Esophagus muscularis mucosa (tissue), 4 donors: Measurements from ENCODE around the gene IMPG2. TPM values are rescaled to one million over a fixed set of nuclear protein-coding genes. Genes with fewer than 3 reads are reported as not detected.

Source experiments
- total RNA-seq, 4 donors: library from RNA; depleted of rRNA; stranded (reverse); fragments of >200 nt; gene quantifications; one replicate each; pipeline versions ENCODE4 v1.1.0 to v1.2.1, GENCODE V29; 2016

IMPG2 gene
- total RNA-seq, 4 donors from 2014 or later, result 0.78 to 0.83 (median 0.82) TPM

Other genes with a start within 250 kb of the IMPG2 start
- gene SENP7, start 192.6 kb upstream of the IMPG2 start, total RNA-seq, result 10 to 100 TPM; 13.7 to 23.3 (median 15.9) TPM
- 10 to 100 TPM; 14.4 to 21.7 (median 17.3) TPM for gene TRMT10C, start 241.3 kb upstream of the IMPG2 start, total RNA-seq